Measurements from ENCODE around the gene DMGDH.

The DMGDH gene

GRCh38 chr5:79056847-79057246, 12.6 kb downstream of the DMGDH start:
- no peak for ATAC-seq (ENCODE audit: insufficient read depth, low read depth)
- Histone ChIP-seq H3K4me3 (ENCODE audit: low read depth in 1 of 2, low read length in 2 of 2) (no peak overlapping the region), H3K27me3 (ENCODE audit: insufficient read depth, low read length, poor library complexity) (no peaks in the 10 kb centered on the region), H3K4me1 (ENCODE audit: insufficient read depth, low read length) (no peaks in the 10 kb centered on the region), H3K36me3 (ENCODE audit: insufficient read depth, low read length) (no peaks in the 10 kb centered on the region), H3K27ac (ENCODE audit: low read length) (no peak overlapping the region), H3K4me2 (ENCODE audit: insufficient read depth, low read length) (no peak overlapping the region), H3K79me2 (ENCODE audit: insufficient read depth, low read length) (no peaks in the 10 kb centered on the region), H2AFZ (ENCODE audit: low read depth, low read length) (no peak overlapping the region), H4K20me1 (ENCODE audit: insufficient read depth, low read length) (no peaks in the 10 kb centered on the region), H3K9ac (ENCODE audit: low read depth, low read length) (no peak overlapping the region), H3K9me3 (ENCODE audit: insufficient read depth, low read length, severe bottlenecking) (peaks cover 2% of the 10 kb centered on the region)
- DNase-seq = no peak
- no peak for TF ChIP-seq EZH2 (IDR thresholded peaks at IDR 0.05; ENCODE audit: borderline replicate concordance, low read depth, low read length, severe bottlenecking)
- TF ChIP-seq CTCF (IDR thresholded peaks at IDR 0.05; ENCODE audit: borderline replicate concordance, extremely low read depth, low read length, poor library complexity, severe bottlenecking) = no peak

GRCh38 chr5:79055017-79055416, 14.5 kb downstream of the DMGDH start:
- peaks cover 2% of the 10 kb centered on the region for H3K9me3 ChIP-seq (ENCODE audit: insufficient read depth, low read length, severe bottlenecking)
- H3K9ac ChIP-seq (ENCODE audit: low read depth, low read length) = no peak overlapping the region
- DNase-seq = no peak
- no peaks in the 10 kb centered on the region for H3K27me3 ChIP-seq (ENCODE audit: insufficient read depth, low read length, poor library complexity)
- no peak overlapping the region for H3K4me2 ChIP-seq (ENCODE audit: insufficient read depth, low read length)
- no peaks in the 10 kb centered on the region for H3K4me1 ChIP-seq (ENCODE audit: insufficient read depth, low read length)
- no peaks in the 10 kb centered on the region for H4K20me1 ChIP-seq (ENCODE audit: insufficient read depth, low read length)
- no peak overlapping the region for H3K4me3 ChIP-seq (ENCODE audit: low read depth in 1 of 2, low read length in 2 of 2)
- H3K36me3 ChIP-seq (ENCODE audit: insufficient read depth, low read length) = no peaks in the 10 kb centered on the region
- no peaks in the 10 kb centered on the region for H3K79me2 ChIP-seq (ENCODE audit: insufficient read depth, low read length)
- no peak overlapping the region for H2AFZ ChIP-seq (ENCODE audit: low read depth, low read length)
- ATAC-seq (ENCODE audit: insufficient read depth, low read depth) = no peak
- no peak for TF ChIP-seq CTCF (IDR thresholded peaks at IDR 0.05; ENCODE audit: borderline replicate concordance, extremely low read depth, low read length, poor library complexity, severe bottlenecking)
- no peak overlapping the region for H3K27ac ChIP-seq (ENCODE audit: low read length)

GRCh38 chr5:79053321-79053720, 16.2 kb downstream of the DMGDH start:
- Histone ChIP-seq H2AFZ (ENCODE audit: low read depth, low read length) (no peak overlapping the region), H3K27ac (ENCODE audit: low read length) (no peak overlapping the region), H3K27me3 (ENCODE audit: insufficient read depth, low read length, poor library complexity) (no peaks in the 10 kb centered on the region), H3K4me3 (ENCODE audit: low read depth in 1 of 2, low read length in 2 of 2) (no peak overlapping the region), H4K20me1 (ENCODE audit: insufficient read depth, low read length) (no peaks in the 10 kb centered on the region), H3K9ac (ENCODE audit: low read depth, low read length) (no peak overlapping the region), H3K4me1 (ENCODE audit: insufficient read depth, low read length) (no peaks in the 10 kb centered on the region), H3K79me2 (ENCODE audit: insufficient read depth, low read length) (no peaks in the 10 kb centered on the region), H3K36me3 (ENCODE audit: insufficient read depth, low read length) (no peaks in the 10 kb centered on the region), H3K4me2 (ENCODE audit: insufficient read depth, low read length) (no peak overlapping the region), H3K9me3 (ENCODE audit: insufficient read depth, low read length, severe bottlenecking) (peaks cover 2% of the 10 kb centered on the region)
- no peak for DNase-seq
- no peak for TF ChIP-seq CTCF (IDR thresholded peaks at IDR 0.05; ENCODE audit: borderline replicate concordance, extremely low read depth, low read length, poor library complexity, severe bottlenecking)
- TF ChIP-seq EZH2 (IDR thresholded peaks at IDR 0.05; ENCODE audit: borderline replicate concordance, low read depth, low read length, severe bottlenecking) = no peak
- ATAC-seq (ENCODE audit: insufficient read depth, low read depth) = no peak

- H3K36me3 ChIP-seq (ENCODE audit: insufficient read depth, low read length) = no peaks in the 10 kb centered on the region
- ATAC-seq (ENCODE audit: insufficient read depth, low read depth) (no peak), DNase-seq (no peak)
- no peak overlapping the region for H3K4me3 ChIP-seq (ENCODE audit: low read depth in 1 of 2, low read length in 2 of 2)
- no peaks in the 10 kb centered on the region for H3K27me3 ChIP-seq (ENCODE audit: insufficient read depth, low read length, poor library complexity)
- H3K79me2 ChIP-seq (ENCODE audit: insufficient read depth, low read length) = no peaks in the 10 kb centered on the region
- no peak overlapping the region for H3K27ac ChIP-seq (ENCODE audit: low read length)
- H3K9me3 ChIP-seq (ENCODE audit: insufficient read depth, low read length, severe bottlenecking) = peaks cover 2% of the 10 kb centered on the region
- no peak overlapping the region for H3K9ac ChIP-seq (ENCODE audit: low read depth, low read length)
- H2AFZ ChIP-seq (ENCODE audit: low read depth, low read length) = no peak overlapping the region
- TF ChIP-seq EZH2 (IDR thresholded peaks at IDR 0.05; ENCODE audit: borderline replicate concordance, low read depth, low read length, severe bottlenecking) (no peak), CTCF (IDR thresholded peaks at IDR 0.05; ENCODE audit: borderline replicate concordance, extremely low read depth, low read length, poor library complexity, severe bottlenecking) (no peak)
- H3K4me2 ChIP-seq (ENCODE audit: insufficient read depth, low read length) = no peak overlapping the region
- H3K4me1 ChIP-seq (ENCODE audit: insufficient read depth, low read length) = no peaks in the 10 kb centered on the region
- H4K20me1 ChIP-seq (ENCODE audit: insufficient read depth, low read length) = no peaks in the 10 kb centered on the region
These were observed 19.0 kb downstream of the DMGDH start for GRCh38 chr5:79050498-79050897.

All from DND-41 (cell line).